Measurements from ENCODE around the gene KCNJ12.

Gene KCNJ12

GRCh38 chr17:21464611-21465021 is 88.5 kb downstream of the KCNJ12 start:
- DNase-seq (ENCODE audit: insufficient read length, low spot score) (no peak), FAIRE-seq (no peak)
- TF ChIP-seq POLR2A (IDR thresholded peaks at IDR 0.05; ENCODE audit: low read depth, low read length): no peak

- no peak for DNase-seq (ENCODE audit: insufficient read length, low spot score)
- no peak for TF ChIP-seq POLR2A (IDR thresholded peaks at IDR 0.05; ENCODE audit: low read depth, low read length)
- FAIRE-seq: no peak
Measured at GRCh38 chr17:21466550-21466949, 90.4 kb downstream of the KCNJ12 start.

- FAIRE-seq (no peak), DNase-seq (ENCODE audit: insufficient read length, low spot score) (no peak)
- TF ChIP-seq POLR2A (IDR thresholded peaks at IDR 0.05; ENCODE audit: low read depth, low read length): no peak
Measured at GRCh38 chr17:21467196-21467595, 91.0 kb downstream of the KCNJ12 start.

GRCh38 chr17:21467739-21468490 is 91.8 kb downstream of the KCNJ12 start:
- no peak for TF ChIP-seq POLR2A (IDR thresholded peaks at IDR 0.05; ENCODE audit: low read depth, low read length)
- no peak for FAIRE-seq
- DNase-seq (ENCODE audit: insufficient read length, low spot score): no peak

Measured in H54 (cell line).